AG04450 (cell line): Measurements from ENCODE around the gene ETV6. TPM values are rescaled to one million over a fixed set of nuclear protein-coding genes. Genes with fewer than 3 reads are reported as not detected.

Source experiments
- CTCF ChIA-PET: fragments of 300-600, 350-600 bp; formaldehyde crosslinking; extraction: SDS; loops from one replicate; lab custom pipeline; 2022; ENCODE audit warnings: antibody characterized with exemption, inconsistent platforms; lab: Charles Lee
- POLR2A ChIA-PET: fragments of 350-600 bp; formaldehyde crosslinking; extraction: SDS; loops from one replicate; lab custom pipeline; 2021; ENCODE audit warnings: antibody characterized with exemption, inconsistent platforms; lab: Yijun Ruan, JAX
- DNase-seq: peaks from one replicate; pipeline ENCODE4 v3.0.0-alpha.2; 2011; ENCODE audit warnings: low read depth, low spot score
- H3K27ac ChIP-seq: one replicate; pipeline ENCODE4 v1.5.1; 2012; ENCODE audit warnings: low read depth, low read length, control low read depth
- H3K27me3 ChIP-seq: one replicate; pipeline ENCODE4 v1.6.0; 2012; ENCODE audit warnings: low read length; ENCODE audit not compliant: control insufficient read depth, insufficient read depth
- H3K4me3 ChIP-seq: 2 replicates; pipeline ENCODE4 v1.5.1; 2011; ENCODE audit warnings: mild to moderate bottlenecking, low read depth, low read length, control low read depth
- H3K9me3 ChIP-seq: 2 replicates; pipeline ENCODE4 v1.5.1; 2012; ENCODE audit warnings: low read length; ENCODE audit not compliant: control insufficient read depth, insufficient read depth
- polyA plus RNA-seq: library from polyadenylated mRNA; depleted of rRNA; stranded (reverse); fragments of >200 nt; gene quantifications from 2 replicates; pipeline ENCODE4 v1.2.3, GENCODE V29; 2011
- TF ChIP-seq, protein P1 (sequence below): IDR thresholded peaks from 2 replicates; pipeline ENCODE4 v1.5.1; 2011; ENCODE audit warnings: low read depth, low read length, control low read depth, inconsistent platforms

ETV6 gene
- polyA plus RNA-seq, 1 experiment, result 7.9 TPM

- POLR2A ChIA-PET, result no interaction called here
Observed at GRCh38 chr12:11729008-11729407, 79.5 kb downstream of the ETV6 start.

GRCh38 chr12:11729439-11730150 lies 80.1 kb downstream of the ETV6 start:
- DNase-seq, result no peak
- Histone ChIP-seq H3K9me3 (no peaks in the 10 kb centered on the region; the same call in 1 of the 2 replicates), H3K4me3 (no peak overlapping the region), H3K27me3 (no peaks in the 10 kb centered on the region), H3K27ac (peak overlapping the region; percentile 31)
- TF ChIP-seq, protein P1, sequence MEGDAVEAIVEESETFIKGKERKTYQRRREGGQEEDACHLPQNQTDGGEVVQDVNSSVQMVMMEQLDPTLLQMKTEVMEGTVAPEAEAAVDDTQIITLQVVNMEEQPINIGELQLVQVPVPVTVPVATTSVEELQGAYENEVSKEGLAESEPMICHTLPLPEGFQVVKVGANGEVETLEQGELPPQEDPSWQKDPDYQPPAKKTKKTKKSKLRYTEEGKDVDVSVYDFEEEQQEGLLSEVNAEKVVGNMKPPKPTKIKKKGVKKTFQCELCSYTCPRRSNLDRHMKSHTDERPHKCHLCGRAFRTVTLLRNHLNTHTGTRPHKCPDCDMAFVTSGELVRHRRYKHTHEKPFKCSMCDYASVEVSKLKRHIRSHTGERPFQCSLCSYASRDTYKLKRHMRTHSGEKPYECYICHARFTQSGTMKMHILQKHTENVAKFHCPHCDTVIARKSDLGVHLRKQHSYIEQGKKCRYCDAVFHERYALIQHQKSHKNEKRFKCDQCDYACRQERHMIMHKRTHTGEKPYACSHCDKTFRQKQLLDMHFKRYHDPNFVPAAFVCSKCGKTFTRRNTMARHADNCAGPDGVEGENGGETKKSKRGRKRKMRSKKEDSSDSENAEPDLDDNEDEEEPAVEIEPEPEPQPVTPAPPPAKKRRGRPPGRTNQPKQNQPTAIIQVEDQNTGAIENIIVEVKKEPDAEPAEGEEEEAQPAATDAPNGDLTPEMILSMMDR, result no peak
- CTCF ChIA-PET, result interaction anchor here (1.4 kb wide), 1 partner anchor 303 kb away, joined by 4 read pairs; no protein-coding TSS in a partner anchor
- POLR2A ChIA-PET, result no interaction called here

More at GRCh38 chr12:11729008-11729407, 79.5 kb downstream of the ETV6 start:
- no peaks in the 10 kb centered on the region; the same call in 1 of the 2 replicates for H3K9me3 ChIP-seq
- CTCF ChIA-PET, result no interaction called here
- TF ChIP-seq, protein P1, result no peak
- H3K27me3 ChIP-seq, result no peaks in the 10 kb centered on the region
- no peak for DNase-seq
- H3K27ac ChIP-seq, result no peak overlapping the region
- no peak overlapping the region for H3K4me3 ChIP-seq

GRCh38 chr12:11730299-11731041 lies 81.0 kb downstream of the ETV6 start:
- DNase-seq, result no peak
- ChIA-PET POLR2A (interaction anchor here (1.5 kb wide), 1 partner anchor 16 kb away, joined by 5 read pairs; no protein-coding TSS in a partner anchor), CTCF (interaction anchor here (1.4 kb wide), 1 partner anchor 302 kb away, joined by 4 read pairs; no protein-coding TSS in a partner anchor)
- H3K9me3 ChIP-seq, result no peaks in the 10 kb centered on the region; the same call in 1 of the 2 replicates
- no peak overlapping the region for H3K4me3 ChIP-seq
- H3K27me3 ChIP-seq, result no peaks in the 10 kb centered on the region
- TF ChIP-seq, protein P1, result no peak
- H3K27ac ChIP-seq, result peak overlapping the region; percentile 54

DNA sequence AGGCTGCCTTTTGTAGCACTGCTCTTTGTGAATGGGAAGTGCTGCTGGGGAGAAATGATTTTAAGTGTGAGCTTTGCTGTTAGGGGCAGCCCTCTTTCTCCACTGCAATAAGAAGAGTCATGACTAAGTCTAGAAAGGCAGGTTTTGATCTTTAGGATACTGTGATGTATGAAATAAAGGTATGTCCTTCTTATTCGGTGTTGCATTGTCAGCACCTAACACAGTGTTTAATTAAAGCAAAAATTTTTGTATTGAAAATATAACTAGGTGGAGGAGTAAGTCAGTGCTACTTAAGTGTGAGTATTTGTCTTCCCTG lies 81.5 kb downstream of the ETV6 start:
- TF ChIP-seq, protein P1, result no peak
- no peaks in the 10 kb centered on the region for H3K27me3 ChIP-seq
- ChIA-PET POLR2A (interaction anchor here (1.5 kb wide), 1 partner anchor 15 kb away, joined by 5 read pairs; no protein-coding TSS in a partner anchor), CTCF (interaction anchor here (1.4 kb wide), 1 partner anchor 302 kb away, joined by 4 read pairs; no protein-coding TSS in a partner anchor)
- no peak overlapping the region for H3K4me3 ChIP-seq
- no peak for DNase-seq
- peak overlapping the region; percentile 54 for H3K27ac ChIP-seq
- H3K9me3 ChIP-seq, result no peaks in the 10 kb centered on the region; the same call in 1 of the 2 replicates
